Suprapubic skin (tissue), 4 donors: ENCODE measurements around the gene GRID2. TPM values are rescaled to one million over a fixed set of nuclear protein-coding genes. Genes with fewer than 3 reads are reported as not detected.

Experiments
- DNase-seq, 2 donors: peaks; one replicate each; pipeline ENCODE4 v3.0.0-alpha.2; 2019; ENCODE audit warnings: low spot score in 2 of 2
- H3K27ac ChIP-seq: fragments of 200-600 bp; sonication (generic); one replicate; pipeline ENCODE4 v1.5.1; 2019
- H3K27me3 ChIP-seq: fragments of 200-600 bp; sonication (generic); one replicate; pipeline ENCODE4 v1.5.1; 2019
- H3K36me3 ChIP-seq: fragments of 200-600 bp; sonication (generic); one replicate; pipeline ENCODE4 v1.5.1; 2019
- H3K4me1 ChIP-seq: fragments of 200-600 bp; sonication (generic); one replicate; pipeline ENCODE4 v1.5.1; 2019
- H3K4me3 ChIP-seq: fragments of 200-600 bp; sonication (generic); one replicate; pipeline ENCODE4 v1.5.1; 2019; ENCODE audit warnings: mild to moderate bottlenecking
- H3K9me3 ChIP-seq: fragments of 200-600 bp; sonication (generic); one replicate; pipeline ENCODE4 v1.5.1; 2019
- CTCF ChIP-seq, 2 donors: fragments of 200-600 bp in 1 of 2; fragments of 450-650 bp in 1 of 2; sonication (generic) in 1 of 2; IDR thresholded peaks; one replicate each; pipeline ENCODE4 v1.5.1; 2016 to 2019; ENCODE audit warnings: antibody characterized with exemption in 2 of 2, mild to moderate bottlenecking in 1 of 2, moderate library complexity in 1 of 2
- EP300 ChIP-seq: sonication (generic); formaldehyde crosslinking; IDR thresholded peaks from one replicate; pipeline ENCODE4 v1.6.1; 2017; ENCODE audit warnings: antibody characterized with exemption
- POLR2A ChIP-seq, 2 donors: fragments of 450-650 bp; IDR thresholded peaks; one replicate each; pipeline ENCODE4 v1.6.1; 2017; ENCODE audit warnings: antibody characterized with exemption in 2 of 2, mild to moderate bottlenecking in 2 of 2, moderate library complexity in 2 of 2
- POLR2AphosphoS5 ChIP-seq, 3 donors: sonication (generic); formaldehyde crosslinking; IDR thresholded peaks; one replicate each; pipeline ENCODE4 v1.6.1; 2017; ENCODE audit warnings: antibody characterized with exemption in 3 of 3
- WGBS: methylation state at CpG from one replicate; pipeline ENCODE4 v1.1.5; 2018; 5-methylcytosine and 5-hydroxymethylcytosine counted together
- total RNA-seq, 4 donors: library from RNA; depleted of rRNA; stranded (reverse); fragments of >200 nt; gene quantifications; one replicate each; pipeline ENCODE4 v1.1.0, GENCODE V29; 2016

Gene GRID2
- total RNA-seq, 4 donors from 2014 or later: not detected

- 5% methylated on average over 15 of the region's 15 CpGs for WGBS
- TF ChIP-seq POLR2A (IDR thresholded peaks at IDR 0.05) (no peak), POLR2AphosphoS5 (IDR thresholded peaks at IDR 0.05) (no peak)
- Histone ChIP-seq H3K4me1 (peaks cover 27% of the 10 kb centered on the region), H3K4me3 (peak overlapping the region; percentile 48), H3K27ac (no peak overlapping the region), H3K36me3 (no peaks in the 10 kb centered on the region), H3K9me3 (no peaks in the 10 kb centered on the region), H3K27me3 (peaks cover 56% of the 10 kb centered on the region)
- DNase-seq: no peak
Measured at GRCh38 chr4:92305878-92306520, 2.2 kb downstream of the GRID2 start.

GRCh38 chr4:92307181-92307580 lies 3.4 kb downstream of the GRID2 start:
- WGBS: 93% methylated on average over 2 of the region's 2 CpGs
- Histone ChIP-seq H3K27me3 (peaks cover 46% of the 10 kb centered on the region), H3K36me3 (no peaks in the 10 kb centered on the region), H3K9me3 (no peaks in the 10 kb centered on the region), H3K4me3 (no peak overlapping the region), H3K27ac (no peak overlapping the region), H3K4me1 (peaks cover 27% of the 10 kb centered on the region)
- no peak for TF ChIP-seq POLR2A (IDR thresholded peaks at IDR 0.05)
- no peak for TF ChIP-seq POLR2AphosphoS5 (IDR thresholded peaks at IDR 0.05)
- TF ChIP-seq CTCF (IDR thresholded peaks at IDR 0.05): no peak
- TF ChIP-seq EP300: no peak
- DNase-seq: no peak

- TF ChIP-seq POLR2AphosphoS5 (IDR thresholded peaks at IDR 0.05): no peak
- TF ChIP-seq CTCF (IDR thresholded peaks at IDR 0.05): no peak
- no peak for TF ChIP-seq EP300
- TF ChIP-seq POLR2A (IDR thresholded peaks at IDR 0.05): no peak
- WGBS: 67% methylated on average over 4 of the region's 4 CpGs
- Histone ChIP-seq H3K27ac (no peak overlapping the region), H3K4me3 (no peak overlapping the region), H3K27me3 (peaks cover 39% of the 10 kb centered on the region), H3K4me1 (peaks cover 27% of the 10 kb centered on the region), H3K36me3 (no peaks in the 10 kb centered on the region), H3K9me3 (no peaks in the 10 kb centered on the region)
- no peak for DNase-seq
Measured at GRCh38 chr4:92307866-92308265, 4.1 kb downstream of the GRID2 start.

- TF ChIP-seq POLR2AphosphoS5 (IDR thresholded peaks at IDR 0.05) (no peak), EP300 (no peak), POLR2A (IDR thresholded peaks at IDR 0.05) (no peak), CTCF (IDR thresholded peaks at IDR 0.05) (no peak)
- 98% methylated on average over 1 of the region's 1 CpG for WGBS
- H3K27ac ChIP-seq: no peak overlapping the region
- H3K36me3 ChIP-seq: no peaks in the 10 kb centered on the region
- H3K4me1 ChIP-seq: no peaks in the 10 kb centered on the region
- no peaks in the 10 kb centered on the region for H3K9me3 ChIP-seq
- no peak overlapping the region for H3K4me3 ChIP-seq
- no peak for DNase-seq
- no peaks in the 10 kb centered on the region for H3K27me3 ChIP-seq
Measured at GRCh38 chr4:92317047-92317446, 13.3 kb downstream of the GRID2 start.

GRCh38 chr4:92328095-92328494 lies 24.3 kb downstream of the GRID2 start:
- H3K36me3 ChIP-seq: no peaks in the 10 kb centered on the region
- H3K4me3 ChIP-seq: no peak overlapping the region
- WGBS: 71% methylated on average over 2 of the region's 2 CpGs
- no peaks in the 10 kb centered on the region for H3K9me3 ChIP-seq
- DNase-seq: no peak
- no peaks in the 10 kb centered on the region for H3K27me3 ChIP-seq
- no peak for TF ChIP-seq CTCF (IDR thresholded peaks at IDR 0.05)
- TF ChIP-seq POLR2AphosphoS5 (IDR thresholded peaks at IDR 0.05): no peak
- TF ChIP-seq EP300: no peak
- TF ChIP-seq POLR2A (IDR thresholded peaks at IDR 0.05): no peak
- H3K27ac ChIP-seq: no peak overlapping the region
- H3K4me1 ChIP-seq: no peaks in the 10 kb centered on the region

GRCh38 chr4:92333016-92333415 lies 29.2 kb downstream of the GRID2 start:
- Histone ChIP-seq H3K4me1 (peaks cover 6% of the 10 kb centered on the region), H3K27ac (no peak overlapping the region), H3K4me3 (no peak overlapping the region), H3K9me3 (no peaks in the 10 kb centered on the region), H3K27me3 (no peaks in the 10 kb centered on the region), H3K36me3 (no peaks in the 10 kb centered on the region)
- DNase-seq: no peak
- 39% methylated on average over 2 of the region's 2 CpGs for WGBS
- TF ChIP-seq POLR2A (IDR thresholded peaks at IDR 0.05): no peak
- TF ChIP-seq POLR2AphosphoS5 (IDR thresholded peaks at IDR 0.05): no peak
- no peak for TF ChIP-seq EP300
- TF ChIP-seq CTCF (IDR thresholded peaks at IDR 0.05): no peak
